GM19452 (cell line): ENCODE data around the gene ALK.

Experiments used
- ATAC-seq: cut with Tn5 transposase; IDR thresholded peaks from one replicate; pipeline ENCODE4 v1.9.1; 2021; ENCODE audit not compliant: unreplicated experiment

ALK gene

GRCh38 chr2:29218071-29218470 is 703.3 kb downstream of the ALK start:
- no peak for ATAC-seq

DNA sequence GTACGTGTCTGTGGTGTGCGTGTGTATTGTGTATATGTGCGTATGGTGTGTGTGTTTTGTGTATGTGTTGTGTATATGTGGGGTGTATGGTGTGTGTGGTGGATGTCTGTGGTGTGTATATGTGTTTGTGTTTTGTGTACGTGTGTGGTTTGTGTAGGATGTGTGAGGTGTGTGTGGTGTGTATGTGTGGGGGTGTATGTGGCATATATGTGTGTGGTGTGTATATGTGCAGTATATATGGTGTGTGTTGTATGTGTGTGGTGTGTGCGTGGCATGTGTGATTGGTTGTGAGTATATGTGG is 704.8 kb downstream of the ALK start:
- no peak for ATAC-seq

GRCh38 chr2:29215739-29216608 is 705.4 kb downstream of the ALK start:
- ATAC-seq = no peak

- ATAC-seq = no peak
Measured at GRCh38 chr2:29215073-29215472, 706.3 kb downstream of the ALK start.

DNA sequence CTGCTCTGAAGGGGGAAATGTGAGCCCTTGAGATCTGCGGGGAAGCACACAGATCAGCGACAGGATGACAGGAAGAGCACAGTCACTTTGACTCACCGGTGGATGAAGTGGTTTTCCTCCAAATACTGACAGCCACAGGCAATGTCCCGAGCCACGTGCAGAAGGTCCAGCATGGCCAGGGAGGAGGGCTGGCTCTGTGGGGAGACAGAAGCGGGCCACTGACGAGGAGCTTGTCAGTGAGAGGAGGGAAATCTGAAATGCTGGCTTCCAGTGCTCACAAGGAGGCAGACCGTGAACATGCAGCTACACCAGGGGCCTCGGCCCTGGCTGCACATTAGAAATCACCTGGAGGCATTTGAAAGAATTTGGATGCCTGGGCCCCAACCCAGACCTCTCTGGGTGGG is 707.5 kb downstream of the ALK start:
- no peak for ATAC-seq

DNA sequence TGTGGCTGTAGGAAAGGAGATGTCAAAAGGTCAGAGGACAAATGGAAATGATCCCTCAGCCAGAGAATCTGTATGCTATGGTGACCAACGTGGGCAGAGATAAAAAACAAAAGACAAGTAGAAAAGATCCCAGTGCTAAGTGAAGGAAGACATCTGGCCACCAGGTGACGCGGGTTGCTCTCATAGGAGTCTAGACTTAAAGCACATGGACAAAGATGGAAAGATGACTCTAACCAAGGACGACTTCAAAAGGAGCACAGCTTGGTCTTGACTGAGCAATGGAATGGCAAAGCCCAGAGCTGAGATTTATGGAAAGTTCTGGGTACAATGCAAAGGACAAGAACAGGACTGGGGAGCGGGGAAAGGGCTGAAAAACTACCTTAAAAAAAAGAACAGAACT is 709.4 kb downstream of the ALK start:
- ATAC-seq = no peak

GRCh38 chr2:29209551-29209950 is 711.8 kb downstream of the ALK start:
- ATAC-seq = no peak

DNA sequence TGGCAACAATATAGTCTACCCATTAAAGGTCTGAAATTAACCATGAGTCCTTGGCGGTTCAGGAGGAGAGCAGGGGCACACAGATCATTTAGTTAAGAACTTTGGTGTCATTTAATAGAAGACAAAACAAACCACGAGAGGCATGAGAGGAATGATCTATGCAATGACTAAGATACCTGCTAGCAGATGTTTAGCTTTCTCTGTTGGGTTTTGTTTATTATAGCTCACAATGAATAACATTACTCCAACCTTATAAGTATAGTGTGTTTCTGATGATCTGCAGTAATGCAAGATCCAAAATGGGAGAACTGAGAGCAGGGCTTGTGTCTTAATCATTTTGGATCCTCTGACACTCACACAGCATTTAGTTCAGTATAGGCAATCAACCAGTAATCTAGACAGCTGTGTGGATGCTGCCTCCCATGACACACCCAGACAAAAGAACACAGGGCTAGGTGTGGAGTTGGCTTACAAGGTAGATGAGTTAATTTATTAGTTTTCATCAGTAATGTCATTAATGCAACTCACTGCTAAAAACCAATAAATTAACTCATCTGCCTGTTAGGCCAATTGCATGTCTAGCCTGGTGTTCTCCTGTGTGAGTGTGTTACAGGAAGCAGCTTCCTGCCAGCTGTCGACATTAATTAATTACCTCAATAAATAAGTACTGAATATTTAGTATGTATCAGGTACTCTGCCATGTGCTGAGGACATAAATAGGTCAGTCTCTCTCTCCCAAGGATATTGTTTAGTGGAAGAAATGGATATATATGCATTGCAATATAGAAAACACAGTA is 713.8 kb downstream of the ALK start:
- ATAC-seq = no peak

GRCh38 chr2:29206941-29207340 is 714.4 kb downstream of the ALK start:
- no peak for ATAC-seq

DNA sequence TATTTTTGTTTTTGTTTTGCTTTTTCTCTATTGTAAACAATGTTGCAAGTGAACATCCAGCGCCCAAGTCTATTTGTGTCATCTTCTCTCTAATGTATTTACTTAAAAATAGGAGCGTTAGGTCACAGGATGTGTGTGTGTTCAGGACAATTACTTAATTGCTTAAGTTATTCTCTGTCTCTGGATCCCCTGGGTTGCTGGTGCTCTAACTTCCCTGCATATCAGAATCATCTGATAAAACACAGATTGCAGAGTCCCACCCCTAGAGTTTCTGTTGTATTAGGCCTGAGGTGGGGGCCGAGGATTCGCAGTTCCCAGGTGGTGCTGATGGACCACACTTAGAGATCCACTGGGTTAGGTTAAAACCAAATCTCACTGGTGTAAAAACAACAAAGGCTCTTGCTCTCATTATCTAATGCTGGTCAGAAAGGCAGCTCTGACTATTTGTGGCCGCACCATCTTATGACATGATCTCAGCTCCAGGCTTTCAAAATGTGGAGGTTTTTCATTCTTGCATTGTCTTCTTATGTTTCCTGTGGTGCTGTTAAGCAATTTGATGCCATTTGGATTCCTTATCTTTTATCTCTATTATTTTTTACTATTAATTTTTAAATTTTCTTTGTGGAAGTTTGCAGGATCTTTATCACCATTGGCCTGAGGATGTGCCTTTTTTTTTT is 718.4 kb downstream of the ALK start:
- no peak for ATAC-seq

GRCh38 chr2:29201979-29202378 is 719.4 kb downstream of the ALK start:
- no peak for ATAC-seq

GRCh38 chr2:29196792-29197788 is 724.3 kb downstream of the ALK start:
- no peak for ATAC-seq

GRCh38 chr2:29195796-29196195 is 725.6 kb downstream of the ALK start:
- ATAC-seq = no peak

GRCh38 chr2:29193681-29194080 is 727.7 kb downstream of the ALK start:
- no peak for ATAC-seq

DNA sequence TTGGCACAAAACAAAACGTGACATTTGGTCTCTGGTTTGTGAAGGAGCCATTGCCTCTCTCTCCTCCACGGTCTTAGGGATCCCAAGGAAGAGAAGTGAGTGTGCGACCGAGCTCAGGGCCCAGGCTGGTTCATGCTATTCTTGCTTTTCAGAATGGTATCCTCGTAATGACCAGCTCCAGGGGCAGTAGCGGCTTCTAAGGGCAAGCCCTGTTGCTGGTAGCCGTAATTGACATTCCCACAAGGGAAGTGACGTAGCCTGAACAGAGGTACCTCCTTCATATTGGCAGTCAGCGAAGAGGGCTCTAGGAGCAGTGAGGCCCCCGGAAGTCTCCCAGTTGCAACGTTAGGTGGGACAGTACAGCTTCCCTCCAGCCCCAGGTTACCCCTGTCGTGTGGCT is 728.3 kb downstream of the ALK start:
- ATAC-seq = no peak

- ATAC-seq = no peak
Measured at GRCh38 chr2:29192526-29192925, 728.9 kb downstream of the ALK start.

- no peak for ATAC-seq
Measured at GRCh38 chr2:29191817-29192216, 729.6 kb downstream of the ALK start.

DNA sequence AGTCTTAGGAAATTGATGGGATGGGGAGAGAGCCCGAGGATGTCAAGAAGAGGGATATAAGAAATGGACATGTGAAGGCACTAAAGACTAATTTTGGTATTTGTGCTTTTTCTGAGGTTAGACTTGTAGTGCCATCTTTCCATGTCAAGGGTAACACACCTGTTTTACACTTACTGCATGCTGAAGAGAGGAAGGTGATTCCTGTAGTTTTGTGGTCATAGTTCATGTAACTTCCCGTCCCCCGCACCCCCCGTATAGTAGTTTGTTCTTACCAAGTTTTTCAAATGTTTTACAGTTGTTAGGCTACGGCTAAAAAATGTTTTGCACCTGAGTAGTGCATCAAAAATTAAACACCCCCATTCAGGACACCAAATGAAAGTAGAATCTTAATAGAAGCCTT is 732.3 kb downstream of the ALK start:
- ATAC-seq = no peak

GRCh38 chr2:29187926-29188325 is 733.5 kb downstream of the ALK start:
- ATAC-seq = no peak

DNA sequence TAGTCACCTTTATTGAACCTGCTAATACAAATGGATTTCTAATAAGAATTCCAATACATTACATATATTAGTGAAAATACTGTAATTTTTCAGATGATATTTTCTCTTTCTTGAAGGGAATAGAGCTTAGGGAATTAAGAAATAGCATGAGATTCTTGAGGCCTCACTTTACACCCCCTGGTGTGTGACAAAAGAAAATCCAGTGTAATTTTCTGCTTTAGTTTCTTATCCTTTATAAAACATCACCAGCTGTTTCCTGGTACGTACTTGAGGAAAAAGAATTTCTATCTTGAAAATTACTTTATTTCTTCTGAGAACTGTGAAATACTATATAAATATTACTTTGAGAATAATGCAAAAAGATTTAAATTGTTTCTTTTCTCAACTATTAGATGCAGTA is 734.6 kb downstream of the ALK start:
- ATAC-seq = no peak

GRCh38 chr2:29184531-29184930 is 736.9 kb downstream of the ALK start:
- ATAC-seq = no peak
